Large intestine (tissue), 3 donors: ENCODE data around the gene MAPK8IP3. TPM values are rescaled to one million over a fixed set of nuclear protein-coding genes. Genes with fewer than 3 reads are reported as not detected.
A peak's percentile ranks its signal among the peaks of the same experiment; 100 is the strongest.

Experiments
- DNase-seq, 2 donors: peaks; one replicate each; pipeline versions ENCODE4 v3.0.0 to v3.0.0-alpha.2; 2013
- H3K27ac ChIP-seq: one replicate; pipeline ENCODE4 v1.5.1; 2013; ENCODE audit warnings: low read length
- H3K27me3 ChIP-seq: 2 replicates; pipeline ENCODE4 v1.6.1; 2013; ENCODE audit warnings: low read length; ENCODE audit not compliant: control insufficient read depth, insufficient read depth
- H3K36me3 ChIP-seq: 2 replicates; pipeline ENCODE4 v1.6.1; 2013; ENCODE audit warnings: low read length; ENCODE audit not compliant: control insufficient read depth, insufficient read depth
- H3K4me1 ChIP-seq: one replicate; pipeline ENCODE4 v1.6.1; 2013; ENCODE audit warnings: low read length; ENCODE audit not compliant: control insufficient read depth, insufficient read depth
- H3K4me3 ChIP-seq: one replicate; pipeline ENCODE4 v1.5.1; 2013; ENCODE audit warnings: low read length
- H3K9me3 ChIP-seq: one replicate; pipeline ENCODE4 v1.6.1; 2013; ENCODE audit warnings: mild to moderate bottlenecking, low read depth, low read length, moderate library complexity; ENCODE audit not compliant: control insufficient read depth
- WGBS: methylation state at CpG from one replicate; pipeline ENCODE4 v1.1.5; 2013; ENCODE audit warnings: low lambda C conversion rate; ENCODE audit not compliant: insufficient coverage; 5-methylcytosine and 5-hydroxymethylcytosine counted together
- polyA plus RNA-seq: library from polyadenylated mRNA; unstranded; fragments of 120-200 nt; gene quantifications from one replicate; pipeline ENCODE4 v1.2.1, GENCODE V29; 2013

Gene MAPK8IP3
- polyA plus RNA-seq, 1 donor: 67.8 TPM

- WGBS: no CpG with 5 or more reads among the region's 29 CpGs
- no peak overlapping the region for H3K4me3 ChIP-seq
- H3K36me3 ChIP-seq: peaks cover 72% of the 10 kb centered on the region
- H3K4me1 ChIP-seq: no peaks in the 10 kb centered on the region
- H3K27me3 ChIP-seq: no peaks in the 10 kb centered on the region
- H3K27ac ChIP-seq: no peak overlapping the region
- DNase-seq: no peak
- H3K9me3 ChIP-seq: no peaks in the 10 kb centered on the region
Observed at GRCh38 chr16:1749152-1750117, 43.4 kb downstream of the MAPK8IP3 start.

GRCh38 chr16:1751946-1752345 lies 46.0 kb downstream of the MAPK8IP3 start:
- no peak for DNase-seq
- H3K4me3 ChIP-seq: no peak overlapping the region
- no peaks in the 10 kb centered on the region for H3K9me3 ChIP-seq
- H3K27me3 ChIP-seq: no peaks in the 10 kb centered on the region
- no peaks in the 10 kb centered on the region for H3K4me1 ChIP-seq
- H3K27ac ChIP-seq: no peak overlapping the region
- H3K36me3 ChIP-seq: peaks cover 62% of the 10 kb centered on the region
- WGBS: no CpG with 5 or more reads among the region's 16 CpGs

GRCh38 chr16:1752853-1753252 lies 46.9 kb downstream of the MAPK8IP3 start:
- no peak for DNase-seq
- Histone ChIP-seq H3K36me3 (peaks cover 54% of the 10 kb centered on the region), H3K4me1 (peaks cover 5% of the 10 kb centered on the region), H3K27ac (no peak overlapping the region), H3K9me3 (no peaks in the 10 kb centered on the region), H3K27me3 (no peaks in the 10 kb centered on the region), H3K4me3 (no peak overlapping the region)
- no CpG with 5 or more reads among the region's 14 CpGs for WGBS

GRCh38 chr16:1754204-1754603 lies 48.2 kb downstream of the MAPK8IP3 start:
- Histone ChIP-seq H3K4me3 (no peak overlapping the region), H3K4me1 (peaks cover 12% of the 10 kb centered on the region), H3K36me3 (peaks cover 45% of the 10 kb centered on the region), H3K27me3 (no peaks in the 10 kb centered on the region), H3K27ac (no peak overlapping the region), H3K9me3 (no peaks in the 10 kb centered on the region)
- no peak for DNase-seq
- no CpG with 5 or more reads among the region's 12 CpGs for WGBS

GRCh38 chr16:1757714-1758461 lies 51.9 kb downstream of the MAPK8IP3 start:
- Histone ChIP-seq H3K4me3 (no peak overlapping the region), H3K36me3 (peaks cover 40% of the 10 kb centered on the region), H3K9me3 (peaks cover 3% of the 10 kb centered on the region), H3K27me3 (no peaks in the 10 kb centered on the region), H3K4me1 (peaks cover 12% of the 10 kb centered on the region), H3K27ac (peak overlapping the region; percentile 33)
- peak; percentile 53 to 84 for DNase-seq
- WGBS: no CpG with 5 or more reads among the region's 37 CpGs

- Histone ChIP-seq H3K27me3 (no peaks in the 10 kb centered on the region), H3K27ac (no peak overlapping the region), H3K36me3 (peaks cover 43% of the 10 kb centered on the region), H3K4me3 (no peak overlapping the region), H3K4me1 (peaks cover 12% of the 10 kb centered on the region), H3K9me3 (peaks cover 9% of the 10 kb centered on the region)
- WGBS: no CpG with 5 or more reads among the region's 18 CpGs
- DNase-seq: no peak
Observed at GRCh38 chr16:1758923-1759322, 52.9 kb downstream of the MAPK8IP3 start.

- Histone ChIP-seq H3K27ac (no peak overlapping the region), H3K27me3 (no peaks in the 10 kb centered on the region), H3K36me3 (peaks cover 42% of the 10 kb centered on the region), H3K9me3 (peaks cover 9% of the 10 kb centered on the region), H3K4me3 (no peak overlapping the region), H3K4me1 (peaks cover 12% of the 10 kb centered on the region)
- no peak for DNase-seq
- no CpG with 5 or more reads among the region's 21 CpGs for WGBS
Observed at GRCh38 chr16:1759511-1759910, 53.5 kb downstream of the MAPK8IP3 start.

GRCh38 chr16:1760911-1761310 lies 54.9 kb downstream of the MAPK8IP3 start:
- no peak for DNase-seq
- no peak overlapping the region for H3K4me3 ChIP-seq
- H3K9me3 ChIP-seq: peaks cover 9% of the 10 kb centered on the region
- peaks cover 12% of the 10 kb centered on the region for H3K4me1 ChIP-seq
- no peaks in the 10 kb centered on the region for H3K27me3 ChIP-seq
- no peak overlapping the region for H3K27ac ChIP-seq
- H3K36me3 ChIP-seq: peaks cover 48% of the 10 kb centered on the region
- no CpG with 5 or more reads among the region's 15 CpGs for WGBS

GRCh38 chr16:1761751-1762150 lies 55.8 kb downstream of the MAPK8IP3 start:
- no CpG with 5 or more reads among the region's 15 CpGs for WGBS
- peaks cover 56% of the 10 kb centered on the region for H3K36me3 ChIP-seq
- peaks cover 12% of the 10 kb centered on the region for H3K4me1 ChIP-seq

GRCh38 chr16:1762196-1762878 lies 56.3 kb downstream of the MAPK8IP3 start:
- peaks cover 61% of the 10 kb centered on the region for H3K36me3 ChIP-seq
- DNase-seq: no peak
- no CpG with 5 or more reads among the region's 30 CpGs for WGBS
- no peaks in the 10 kb centered on the region for H3K27me3 ChIP-seq
- no peak overlapping the region for H3K4me3 ChIP-seq
- H3K9me3 ChIP-seq: peaks cover 9% of the 10 kb centered on the region
- H3K4me1 ChIP-seq: peaks cover 11% of the 10 kb centered on the region
- H3K27ac ChIP-seq: no peak overlapping the region

More at GRCh38 chr16:1761751-1762150, 55.8 kb downstream of the MAPK8IP3 start:
- Histone ChIP-seq H3K27ac (no peak overlapping the region), H3K27me3 (no peaks in the 10 kb centered on the region), H3K9me3 (peaks cover 9% of the 10 kb centered on the region), H3K4me3 (no peak overlapping the region)
- no peak for DNase-seq
